ENCODE results near the gene RRP9.
"Not testable (repeated sequence)": the region's sequence is repeated elsewhere in the genome, so short reads cannot be mapped to it uniquely, and the experiment has no call there.

The RRP9 gene

DNA sequence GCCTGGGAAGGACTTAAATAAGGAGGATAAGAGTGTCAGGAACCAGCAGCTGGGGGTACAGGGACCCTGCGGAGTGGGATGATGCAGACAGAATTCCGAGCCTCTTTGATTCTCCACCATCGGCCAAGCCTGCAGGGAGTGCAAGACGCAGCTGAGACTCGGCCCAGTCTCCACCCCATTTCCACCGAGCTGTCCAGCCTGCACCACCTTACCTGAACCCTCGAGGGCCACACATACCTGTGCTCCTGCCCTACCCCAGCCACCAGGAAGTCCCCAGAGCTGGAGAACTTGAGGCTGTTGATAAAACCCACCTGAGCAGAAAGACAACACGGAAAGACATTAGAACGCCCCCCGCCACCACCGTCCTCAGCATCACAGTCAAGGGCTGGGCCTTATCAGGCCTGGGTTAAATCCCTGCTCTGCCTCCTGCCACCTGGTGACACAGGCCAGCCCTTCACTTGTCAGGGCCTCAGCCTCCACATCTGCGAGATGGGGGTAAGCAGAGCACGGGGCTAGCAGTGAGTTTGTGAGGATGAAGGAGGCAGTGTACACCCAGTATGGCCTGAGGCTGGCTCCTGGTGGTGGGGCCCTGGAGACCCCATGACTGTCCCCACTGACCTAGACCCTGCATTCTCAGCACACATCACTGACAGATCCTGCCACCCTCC is 8.1 kb downstream of the RRP9 start:
- DNase-seq (ENCODE audit: low read depth), result no peak
- TF ChIP-seq, protein P1, sequence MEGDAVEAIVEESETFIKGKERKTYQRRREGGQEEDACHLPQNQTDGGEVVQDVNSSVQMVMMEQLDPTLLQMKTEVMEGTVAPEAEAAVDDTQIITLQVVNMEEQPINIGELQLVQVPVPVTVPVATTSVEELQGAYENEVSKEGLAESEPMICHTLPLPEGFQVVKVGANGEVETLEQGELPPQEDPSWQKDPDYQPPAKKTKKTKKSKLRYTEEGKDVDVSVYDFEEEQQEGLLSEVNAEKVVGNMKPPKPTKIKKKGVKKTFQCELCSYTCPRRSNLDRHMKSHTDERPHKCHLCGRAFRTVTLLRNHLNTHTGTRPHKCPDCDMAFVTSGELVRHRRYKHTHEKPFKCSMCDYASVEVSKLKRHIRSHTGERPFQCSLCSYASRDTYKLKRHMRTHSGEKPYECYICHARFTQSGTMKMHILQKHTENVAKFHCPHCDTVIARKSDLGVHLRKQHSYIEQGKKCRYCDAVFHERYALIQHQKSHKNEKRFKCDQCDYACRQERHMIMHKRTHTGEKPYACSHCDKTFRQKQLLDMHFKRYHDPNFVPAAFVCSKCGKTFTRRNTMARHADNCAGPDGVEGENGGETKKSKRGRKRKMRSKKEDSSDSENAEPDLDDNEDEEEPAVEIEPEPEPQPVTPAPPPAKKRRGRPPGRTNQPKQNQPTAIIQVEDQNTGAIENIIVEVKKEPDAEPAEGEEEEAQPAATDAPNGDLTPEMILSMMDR (IDR thresholded peaks at IDR 0.05; ENCODE audit: insufficient read depth, low read depth, low read length, missing control alignments), result no peak
- no peak overlapping the region for H3K4me3 ChIP-seq (ENCODE audit: low read depth, low read length)

DNA sequence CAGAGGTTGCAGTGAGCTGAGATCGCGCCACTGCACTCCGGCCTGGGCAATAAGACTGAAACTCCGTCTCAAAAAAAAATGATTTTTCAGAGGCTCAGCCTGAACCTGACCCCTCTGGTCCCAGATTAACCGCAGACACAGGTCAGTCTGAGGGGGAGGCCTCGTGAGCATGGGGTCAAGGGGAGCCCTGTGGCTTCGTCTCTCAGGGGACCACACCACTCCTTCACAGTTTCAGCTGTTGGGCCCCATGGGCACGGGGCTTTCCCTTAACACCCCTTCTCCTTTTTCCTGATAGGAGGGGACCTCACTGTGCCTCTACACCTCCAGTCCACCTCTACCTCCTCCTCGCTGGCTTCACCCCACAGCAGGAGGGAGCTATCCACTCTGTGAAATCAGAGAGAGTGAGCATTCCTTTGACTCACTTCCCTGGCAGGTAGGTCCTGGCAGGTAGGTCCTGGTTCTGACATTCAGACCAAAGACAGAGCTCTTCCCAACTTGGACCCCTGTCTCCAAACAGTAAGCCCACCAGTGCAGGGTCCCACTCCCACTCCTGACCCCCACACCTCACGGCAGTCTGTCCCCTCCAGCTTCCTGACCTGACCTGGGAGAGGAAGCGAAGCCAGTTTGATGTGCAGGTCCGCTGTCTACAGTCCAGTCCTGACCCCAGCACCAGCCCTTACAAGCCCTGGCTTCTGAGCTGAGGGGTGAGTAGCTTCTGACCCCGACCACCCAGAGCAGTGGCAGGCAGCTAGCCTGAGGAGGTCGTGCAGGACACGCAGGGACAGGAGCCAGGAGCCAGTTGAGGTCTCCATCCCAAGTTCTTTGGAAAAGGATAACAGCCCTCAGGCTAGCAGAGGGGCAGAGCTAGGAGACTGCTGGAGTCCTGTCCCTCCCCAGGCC is 9.0 kb downstream of the RRP9 start:
- TF ChIP-seq, protein P1 (IDR thresholded peaks at IDR 0.05; ENCODE audit: insufficient read depth, low read depth, low read length, missing control alignments), result no peak
- no peak overlapping the region for H3K4me3 ChIP-seq (ENCODE audit: low read depth, low read length)
- DNase-seq (ENCODE audit: low read depth), result no peak

DNA sequence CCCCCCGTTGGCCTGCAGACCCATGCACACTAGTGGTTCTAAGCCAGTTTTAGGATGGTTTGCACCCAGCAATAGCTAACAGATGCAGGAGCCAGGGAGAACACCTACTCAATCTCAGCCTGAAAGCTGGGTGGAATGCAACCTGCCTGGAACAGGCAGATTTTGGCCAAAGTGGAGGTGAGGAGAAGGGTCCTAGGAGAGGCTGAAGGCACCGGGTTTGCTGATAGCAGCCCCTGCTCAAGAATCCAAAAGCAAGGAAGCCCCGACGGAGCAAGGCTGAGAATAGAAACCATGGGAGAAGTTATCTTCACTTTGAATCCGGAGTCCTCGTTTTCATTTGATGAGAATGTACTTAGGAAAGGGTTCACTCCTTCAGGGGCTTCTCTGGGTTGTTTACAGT is 9.9 kb downstream of the RRP9 start:
- no peak overlapping the region for H3K4me3 ChIP-seq (ENCODE audit: low read depth, low read length)
- TF ChIP-seq, protein P1 (IDR thresholded peaks at IDR 0.05; ENCODE audit: insufficient read depth, low read depth, low read length, missing control alignments), result no peak
- no peak for DNase-seq (ENCODE audit: low read depth)

DNA sequence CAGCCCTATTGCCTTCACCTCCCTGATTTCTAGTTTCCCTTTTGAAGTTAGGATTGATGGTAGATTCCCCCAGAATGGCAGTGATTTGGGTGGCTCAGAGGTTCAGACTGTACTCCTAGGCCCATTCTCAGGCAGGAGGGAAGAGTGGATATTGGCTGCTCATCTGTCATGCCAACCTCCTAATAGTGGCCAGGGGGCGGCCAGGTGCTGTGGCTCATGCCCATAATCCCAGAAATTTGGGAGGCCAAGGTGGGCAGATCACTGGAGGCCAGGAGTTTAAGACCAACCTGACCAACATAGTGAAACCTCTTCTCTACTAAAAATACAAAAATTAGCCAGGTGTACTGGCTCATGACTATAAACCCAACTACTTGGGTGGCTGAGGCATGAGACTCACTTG is 11.3 kb downstream of the RRP9 start:
- TF ChIP-seq, protein P1 (IDR thresholded peaks at IDR 0.05; ENCODE audit: insufficient read depth, low read depth, low read length, missing control alignments), result no peak
- no peak overlapping the region for H3K4me3 ChIP-seq (ENCODE audit: low read depth, low read length)
- DNase-seq (ENCODE audit: low read depth), result no peak

DNA sequence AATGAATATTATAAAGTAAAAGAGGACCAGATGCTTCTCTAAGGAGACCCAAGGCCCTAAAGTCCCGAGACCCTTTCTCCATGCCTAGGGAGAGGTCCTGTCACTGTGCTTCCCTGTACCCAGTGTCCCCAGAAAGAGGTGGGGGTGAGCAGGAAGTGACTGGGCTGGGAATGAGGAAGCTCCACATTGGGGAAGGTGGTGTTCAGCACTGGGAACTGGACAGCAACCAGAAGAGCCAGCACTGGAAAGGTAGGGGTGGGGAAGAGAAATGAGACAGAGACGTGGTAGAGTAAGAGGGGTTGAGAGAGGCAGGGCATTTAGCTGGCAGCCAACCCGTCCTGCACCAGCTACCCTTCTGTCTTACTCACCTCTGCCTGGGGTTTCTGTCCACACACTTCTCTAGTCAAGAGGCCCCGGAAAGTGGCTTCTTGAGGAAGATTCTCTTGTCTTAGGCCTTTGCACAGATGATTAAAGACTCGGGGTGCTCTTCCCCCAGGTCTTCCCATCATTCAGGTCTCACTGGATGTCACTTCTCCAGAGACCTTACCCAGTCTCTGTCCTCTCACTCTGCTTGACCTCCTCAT is 12.2 kb downstream of the RRP9 start:
- H3K4me3 ChIP-seq (ENCODE audit: low read depth, low read length), result no peak overlapping the region
- TF ChIP-seq, protein P1 (IDR thresholded peaks at IDR 0.05; ENCODE audit: insufficient read depth, low read depth, low read length, missing control alignments), result no peak
- no peak for DNase-seq (ENCODE audit: low read depth)

DNA sequence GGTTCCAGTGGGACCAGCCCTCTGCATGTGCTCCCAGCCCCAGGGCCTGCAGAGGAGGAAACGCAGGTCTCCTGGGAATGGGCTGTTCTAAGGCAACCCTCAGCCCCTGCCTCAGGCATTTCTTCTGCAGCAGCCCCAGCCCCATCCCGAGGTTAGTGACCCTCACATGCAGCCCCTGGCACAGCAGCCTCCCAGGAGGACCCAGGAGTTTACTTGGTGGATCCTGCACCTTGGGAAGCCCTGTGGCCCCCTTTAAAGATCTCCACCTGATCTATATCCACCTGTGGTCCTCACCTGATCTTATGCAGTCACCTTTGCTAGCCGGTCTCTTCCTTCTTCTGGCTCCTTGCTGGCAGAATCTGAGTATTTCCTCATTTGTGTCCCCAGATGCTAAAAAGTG is 12.7 kb downstream of the RRP9 start:
- H3K4me3 ChIP-seq (ENCODE audit: low read depth, low read length); DNase-seq (ENCODE audit: low read depth): not testable (repeated sequence)

DNA sequence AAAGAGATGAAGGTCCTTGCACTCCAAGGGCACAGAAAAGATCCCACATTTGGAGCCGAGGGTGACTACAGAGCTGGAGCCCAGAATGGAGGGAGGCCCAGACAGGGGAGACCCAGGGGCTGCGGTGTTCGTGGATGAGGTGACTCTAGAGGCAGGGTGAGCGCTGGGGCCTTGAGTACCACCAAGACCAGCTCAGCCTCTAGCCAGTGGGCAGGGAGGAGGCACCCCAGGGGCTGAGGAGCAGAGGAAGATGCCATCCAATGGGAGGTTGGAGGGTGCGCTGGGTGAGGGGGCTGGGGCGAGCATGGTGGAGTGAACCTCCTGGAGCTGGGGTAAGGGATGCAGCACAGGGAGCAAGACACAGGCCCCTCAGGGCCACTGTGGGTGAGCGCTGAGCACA is 13.3 kb downstream of the RRP9 start:
- no peak for DNase-seq (ENCODE audit: low read depth)
- no peak overlapping the region for H3K4me3 ChIP-seq (ENCODE audit: low read depth, low read length)
- TF ChIP-seq, protein P1 (IDR thresholded peaks at IDR 0.05; ENCODE audit: insufficient read depth, low read depth, low read length, missing control alignments), result no peak
